Neural cell (in vitro differentiated cells): ENCODE measurements around the gene CTR9. TPM values are rescaled to one million over a fixed set of nuclear protein-coding genes. Genes with fewer than 3 reads are reported as not detected.

Experiments used
- H2AFZ ChIP-seq: fragments of 200-600, 300-800 bp; sonication (generic), shearing (Covaris generic); 2 replicates; pipeline ENCODE4 v1.6.0; 2014; ENCODE audit warnings: low read depth, mild to moderate bottlenecking, antibody characterized with exemption, low read length, moderate library complexity
- H3F3A ChIP-seq: fragments of 200-600 bp; shearing (Covaris generic); 2 replicates; pipeline ENCODE4 v1.6.1; 2016; ENCODE audit warnings: mild to moderate bottlenecking, moderate library complexity, mixed read lengths, antibody characterized with exemption, low read length; ENCODE audit not compliant: insufficient read depth, poor library complexity, severe bottlenecking
- H3K27ac ChIP-seq: fragments of 200-600, 300-800 bp; sonication (generic), shearing (Covaris generic); 2 replicates; pipeline ENCODE4 v1.5.1; 2014; ENCODE audit warnings: mild to moderate bottlenecking, low read length, moderate library complexity
- H3K27me3 ChIP-seq: fragments of 300-800, 200-600 bp; sonication (generic), shearing (Covaris generic); 2 replicates; pipeline ENCODE4 v1.6.0; 2014; ENCODE audit warnings: mild to moderate bottlenecking, low read depth, low read length, moderate library complexity; ENCODE audit not compliant: insufficient read depth
- H3K36me3 ChIP-seq: fragments of 300-800, 200-600 bp; sonication (generic), shearing (Covaris generic); 2 replicates; pipeline ENCODE4 v1.5.1; 2014; ENCODE audit warnings: mild to moderate bottlenecking, antibody characterized with exemption, low read length, moderate library complexity; ENCODE audit not compliant: insufficient read depth
- H3K4me2 ChIP-seq: fragments of 300-800, 200-600 bp; sonication (generic), shearing (Covaris generic); 2 replicates; pipeline ENCODE4 v1.6.0; 2014; ENCODE audit warnings: mild to moderate bottlenecking, low read length
- H3K4me3 ChIP-seq: fragments of 300-800, 200-600 bp; sonication (generic), shearing (Covaris generic); 2 replicates; pipeline ENCODE4 v1.5.1; 2014; ENCODE audit warnings: mild to moderate bottlenecking, low read length, moderate library complexity
- H3K79me2 ChIP-seq: fragments of 200-600 bp; shearing (Covaris generic); replicated peaks from 2 replicates; pipeline ENCODE4 v1.6.0; 2014; ENCODE audit warnings: mild to moderate bottlenecking, low read length, moderate library complexity; ENCODE audit not compliant: insufficient read depth
- H3K9ac ChIP-seq: fragments of 300-800, 200-600 bp; sonication (generic), shearing (Covaris generic); 2 replicates; pipeline ENCODE4 v1.6.1; 2016; ENCODE audit warnings: mild to moderate bottlenecking, low read length, mixed read lengths
- H3K9me2 ChIP-seq: fragments of 200-600 bp; shearing (Covaris generic); 2 replicates; pipeline ENCODE4 v1.6.1; 2016; ENCODE audit warnings: mild to moderate bottlenecking, low read length, mixed read lengths; ENCODE audit not compliant: insufficient read depth
- H3K9me3 ChIP-seq: fragments of 200-600, 300-800 bp; sonication (generic), shearing (Covaris generic); 2 replicates; pipeline ENCODE4 v1.6.1; 2016; ENCODE audit warnings: mild to moderate bottlenecking, mixed run types, low read length, moderate library complexity, mixed read lengths
- H4K20me1 ChIP-seq: fragments of 200-600 bp; shearing (Covaris generic); 2 replicates; pipeline ENCODE4 v1.6.1; 2016; ENCODE audit warnings: mild to moderate bottlenecking, mixed run types; ENCODE audit not compliant: insufficient read depth
- CTCF ChIP-seq: fragments of 450-650 bp; IDR thresholded peaks from 2 replicates; pipeline ENCODE4 v1.5.1; 2014; ENCODE audit warnings: antibody characterized with exemption, mild to moderate bottlenecking, moderate library complexity; ENCODE audit not compliant: poor library complexity, severe bottlenecking
- EP300 ChIP-seq: fragments of 450-650 bp; conservative IDR thresholded peaks from 2 replicates; pipeline ENCODE4 v1.6.1; 2014; ENCODE audit warnings: antibody characterized with exemption, mild to moderate bottlenecking, moderate library complexity; ENCODE audit not compliant: poor library complexity, severe bottlenecking
- EZH2 ChIP-seq: fragments of 200-600, 300-800 bp; shearing (Covaris generic), sonication (generic); IDR thresholded peaks from 2 replicates; pipeline ENCODE4 v1.6.1; 2014; ENCODE audit warnings: antibody characterized with exemption, low read length, borderline replicate concordance, mild to moderate bottlenecking; ENCODE audit not compliant: insufficient read depth, poor library complexity, severe bottlenecking
- MXI1 ChIP-seq: fragments of 450-650 bp; conservative IDR thresholded peaks from 2 replicates; pipeline ENCODE4 v1.6.1; 2014; ENCODE audit warnings: antibody characterized with exemption, mild to moderate bottlenecking; ENCODE audit not compliant: poor library complexity, severe bottlenecking
- POLR2AphosphoS5 ChIP-seq: IDR thresholded peaks from 2 replicates; pipeline ENCODE4 v1.6.1; 2012
- RAD21 ChIP-seq: fragments of 450-650 bp; conservative IDR thresholded peaks from 2 replicates; pipeline ENCODE4 v1.6.1; 2014; ENCODE audit warnings: antibody characterized with exemption, mild to moderate bottlenecking, moderate library complexity
- REST ChIP-seq: IDR thresholded peaks from 2 replicates; pipeline ENCODE4 v1.6.1; 2012; ENCODE audit warnings: borderline replicate concordance
- SMC3 ChIP-seq: fragments of 450-650 bp; conservative IDR thresholded peaks from 2 replicates; pipeline ENCODE4 v1.6.1; 2014; ENCODE audit warnings: antibody characterized with exemption, mild to moderate bottlenecking, moderate library complexity; ENCODE audit not compliant: poor library complexity
- TAF1 ChIP-seq: IDR thresholded peaks from 2 replicates; pipeline ENCODE4 v1.6.1; 2012; ENCODE audit warnings: low read depth
- polyA plus RNA-seq: library from polyadenylated mRNA; depleted of rRNA; stranded (reverse); fragments of >200 nt; gene quantifications from 2 replicates; pipeline ENCODE4 v1.2.3, GENCODE V29; 2014

The CTR9 gene
- polyA plus RNA-seq, 1 donor from 2014 or later: 24.1 TPM

GRCh38 chr11:10727146-10727851 is 23.7 kb upstream of the CTR9 start:
- Histone ChIP-seq H3K27me3 (no peaks in the 10 kb centered on the region), H3K4me2 (no peak overlapping the region), H3K4me3 (no peak overlapping the region), H3K79me2 (no peaks in the 10 kb centered on the region), H3K9me2 (no peaks in the 10 kb centered on the region), H2AFZ (no peak overlapping the region), H3K27ac (no peak overlapping the region), H3K9me3 (no peaks in the 10 kb centered on the region), H3K36me3 (no peaks in the 10 kb centered on the region), H4K20me1 (no peaks in the 10 kb centered on the region), H3F3A (no peaks in the 10 kb centered on the region), H3K9ac (no peak overlapping the region)
- TF ChIP-seq EP300 (no peak), EZH2 (no peak), RAD21 (no peak), CTCF (no peak), MXI1 (no peak), POLR2AphosphoS5 (no peak), TAF1 (no peak), REST (no peak), SMC3 (no peak)

- no peak overlapping the region for H3K27ac ChIP-seq
- H3K79me2 ChIP-seq: no peaks in the 10 kb centered on the region
- TF ChIP-seq POLR2AphosphoS5: no peak
- TF ChIP-seq SMC3: no peak
- no peak for TF ChIP-seq RAD21
- no peak for TF ChIP-seq REST
- TF ChIP-seq EP300: no peak
- no peak for TF ChIP-seq TAF1
- TF ChIP-seq MXI1: no peak
- no peak for TF ChIP-seq CTCF
- TF ChIP-seq EZH2: no peak
- no peak overlapping the region for H3K4me2 ChIP-seq
- H3K36me3 ChIP-seq: no peaks in the 10 kb centered on the region
- H4K20me1 ChIP-seq: no peaks in the 10 kb centered on the region
- no peak overlapping the region for H2AFZ ChIP-seq
- H3K27me3 ChIP-seq: no peaks in the 10 kb centered on the region
- H3F3A ChIP-seq: no peaks in the 10 kb centered on the region
- H3K9ac ChIP-seq: no peak overlapping the region
- H3K9me3 ChIP-seq: no peaks in the 10 kb centered on the region
- no peaks in the 10 kb centered on the region for H3K9me2 ChIP-seq
- H3K4me3 ChIP-seq: no peak overlapping the region
Measured at GRCh38 chr11:10728154-10728553, 22.9 kb upstream of the CTR9 start.
